ENCODE data around the gene HID1. TPM values are rescaled to one million over a fixed set of nuclear protein-coding genes. Genes with fewer than 3 reads are reported as not detected.
"Not testable (repeated sequence)": the region's sequence is repeated elsewhere in the genome, so short reads cannot be mapped to it uniquely, and the experiment has no call there.

HID1 gene
- total RNA-seq, 1 donor from 2014 or later: 0.83 TPM

DNA sequence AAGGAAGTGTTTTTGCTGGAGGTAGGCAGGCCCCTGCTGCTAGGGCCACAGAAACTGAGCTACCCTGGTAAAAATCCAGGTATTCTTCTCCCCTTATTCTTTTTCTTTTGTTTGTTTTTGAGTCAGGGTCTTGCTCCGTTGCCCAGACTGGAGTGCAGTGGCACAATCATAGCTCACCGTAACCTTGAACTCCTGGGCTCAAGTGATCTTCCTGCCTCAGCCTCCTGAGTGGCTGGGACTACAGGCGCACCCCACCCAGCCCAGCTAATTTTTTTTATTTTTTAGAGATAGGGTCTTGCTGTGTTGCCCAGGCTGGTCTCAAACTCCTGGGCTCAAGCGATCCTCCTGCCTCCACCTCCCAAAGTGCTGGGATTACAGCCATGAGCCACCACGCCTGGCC is 3.1 kb downstream of the HID1 start:
- not testable (repeated sequence) for DNase-seq (ENCODE audit: low read depth)

DNA sequence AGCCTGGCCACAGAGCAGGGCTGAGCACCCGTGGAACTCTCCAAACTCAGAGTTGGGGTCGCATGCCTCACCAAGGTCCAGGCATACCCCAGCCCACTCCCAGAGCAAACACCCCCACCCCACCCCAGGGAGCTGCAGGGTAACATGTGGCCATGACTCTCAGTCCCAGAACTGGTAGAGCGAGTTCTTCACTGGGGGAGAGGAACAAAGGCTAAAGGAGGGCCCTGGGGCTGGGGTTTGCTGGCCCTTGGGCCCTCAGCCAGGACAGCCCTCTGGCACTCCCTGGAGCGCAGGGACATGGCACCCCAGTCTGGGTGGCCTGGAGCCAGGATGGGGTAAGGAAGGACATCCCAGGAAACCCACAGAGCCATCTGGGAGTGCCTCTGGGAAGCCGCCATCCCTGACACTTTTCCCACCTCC is 4.2 kb downstream of the HID1 start:
- no peak for DNase-seq (ENCODE audit: low read depth)

DNA sequence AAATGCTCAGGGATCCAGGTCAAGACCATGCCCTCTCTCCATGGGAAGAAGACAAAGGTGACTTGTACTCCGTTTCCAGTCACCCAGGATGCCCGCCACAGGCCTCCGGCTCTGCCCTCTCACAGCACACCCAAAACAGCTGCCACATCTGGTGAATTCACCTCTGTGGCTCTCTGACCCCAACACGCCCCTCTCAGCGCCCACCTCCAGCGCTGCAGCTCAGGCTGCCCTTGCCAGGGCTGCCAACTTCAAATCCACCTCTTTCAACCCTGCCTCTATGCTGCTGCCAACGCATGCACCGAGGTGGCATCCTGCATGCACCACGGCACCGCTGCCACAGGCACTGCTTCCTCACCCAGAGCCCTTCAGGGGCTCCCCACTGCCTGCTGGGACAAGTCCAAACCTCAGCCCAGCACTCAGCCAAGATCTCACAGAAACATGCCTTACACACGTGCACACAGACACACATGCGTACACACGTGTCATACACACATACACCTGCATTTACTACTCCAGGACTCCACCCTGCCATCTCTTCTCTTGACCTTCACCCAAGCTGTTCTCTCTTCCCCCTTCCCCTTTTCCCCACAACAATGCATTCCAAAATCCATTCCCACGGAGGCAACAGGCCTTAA is 7.5 kb downstream of the HID1 start:
- DNase-seq (ENCODE audit: low read depth): no peak

GRCh38 chr17:74964246-74964761 is 8.3 kb downstream of the HID1 start:
- DNase-seq (ENCODE audit: low read depth): no peak

GRCh38 chr17:74963656-74964055 is 8.9 kb downstream of the HID1 start:
- no peak for DNase-seq (ENCODE audit: low read depth)

GRCh38 chr17:74962622-74963394 is 9.8 kb downstream of the HID1 start:
- DNase-seq (ENCODE audit: low read depth): peak; percentile 24

DNA sequence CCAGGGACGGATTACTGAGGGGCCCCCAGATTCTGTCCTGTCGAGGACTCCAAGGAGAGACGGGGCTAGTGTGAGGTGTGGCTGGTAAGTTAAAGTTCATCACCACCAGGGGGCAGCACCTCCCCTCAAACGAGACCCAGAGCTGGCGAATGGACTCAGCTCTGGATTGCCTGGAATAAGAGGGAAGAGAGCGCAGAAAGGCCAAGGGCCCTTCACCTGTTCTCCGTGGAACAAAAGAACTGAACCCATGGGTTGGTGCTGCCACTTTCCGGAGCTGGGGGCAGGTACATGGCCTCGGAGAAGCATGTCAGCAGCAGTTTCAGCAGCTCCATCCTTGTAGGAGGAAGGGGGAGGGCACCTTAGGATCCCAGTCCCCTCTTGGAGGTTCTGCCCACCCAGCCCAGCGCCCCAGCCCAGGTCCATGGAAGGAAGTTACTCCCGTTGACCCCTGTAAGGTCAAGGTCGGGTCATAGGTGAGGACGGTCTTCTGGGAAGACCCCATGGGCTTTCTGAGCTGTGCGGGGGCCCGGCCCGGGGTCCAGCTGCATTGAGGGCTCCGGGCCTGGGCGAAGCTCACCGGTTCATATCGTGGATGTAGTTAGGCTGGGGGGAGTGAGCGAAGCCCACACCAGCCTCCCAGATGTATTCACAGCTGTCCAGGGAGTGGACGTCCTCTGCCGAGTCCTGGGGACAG is 10.8 kb downstream of the HID1 start:
- peak; percentile 91 for DNase-seq (ENCODE audit: low read depth)

GRCh38 chr17:74960570-74961342 is 11.8 kb downstream of the HID1 start:
- peak; percentile 30 for DNase-seq (ENCODE audit: low read depth)

- peak; percentile 21 for DNase-seq (ENCODE audit: low read depth)
These were observed 12.6 kb downstream of the HID1 start for GRCh38 chr17:74959826-74960515.

DNA sequence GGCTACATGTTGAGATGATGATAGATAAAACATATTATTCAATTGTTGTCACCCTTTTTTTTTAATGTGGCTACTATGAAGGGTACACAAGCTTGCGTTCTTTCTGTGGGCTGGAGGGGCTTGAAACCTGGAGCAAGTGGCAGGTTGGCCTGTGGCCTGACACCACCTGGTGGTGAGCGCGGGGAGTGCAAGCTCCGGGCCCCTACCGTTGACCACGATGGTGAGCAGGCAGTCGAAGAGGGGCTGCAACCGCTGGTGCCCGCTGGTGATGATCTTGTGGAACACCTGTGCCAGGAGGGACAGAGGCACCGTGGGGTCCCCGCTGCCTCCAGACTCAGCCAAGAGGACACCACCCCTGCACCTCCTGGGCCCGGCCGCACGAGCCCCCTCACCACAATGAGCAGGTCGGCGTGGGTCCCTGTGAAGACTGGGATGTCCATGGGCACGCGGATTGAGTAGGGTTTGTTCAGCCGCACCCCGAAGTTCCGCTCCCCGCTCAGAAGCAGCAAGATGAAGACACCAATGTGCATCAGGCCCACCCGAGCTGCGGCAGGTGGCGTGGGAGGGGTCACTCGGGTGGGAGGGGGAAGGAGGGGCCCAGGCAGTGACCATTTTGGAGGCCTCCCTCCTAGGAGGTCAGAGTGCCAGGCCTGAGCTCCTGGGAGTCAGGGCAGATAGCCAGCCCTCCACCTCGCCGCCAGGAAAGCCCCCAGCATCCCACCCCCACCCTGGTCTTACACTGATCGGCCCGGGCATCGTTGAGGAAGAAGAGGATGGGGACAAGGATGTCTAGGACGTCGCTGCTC is 14.4 kb downstream of the HID1 start:
- peak; percentile 53 for DNase-seq (ENCODE audit: low read depth)

DNA sequence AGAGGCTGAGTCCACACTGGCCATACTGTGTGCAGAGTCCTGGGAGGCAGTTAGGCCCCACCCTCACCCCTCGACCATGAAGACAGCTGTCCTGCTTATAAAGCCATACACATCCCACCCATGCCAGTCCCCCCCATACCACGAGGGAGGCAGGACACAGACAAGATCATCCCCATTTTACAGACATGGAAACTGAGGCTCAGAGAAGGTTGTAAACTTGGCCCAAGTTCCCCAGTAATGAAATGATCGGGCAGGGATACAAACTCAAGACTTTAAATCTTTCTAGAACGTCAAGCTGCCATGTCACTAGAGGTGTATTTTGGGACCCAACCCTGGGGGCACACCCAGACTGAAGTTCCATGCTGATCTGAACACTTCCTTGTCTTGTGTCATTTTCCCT is 16.5 kb downstream of the HID1 start:
- no peak for DNase-seq (ENCODE audit: low read depth)

DNA sequence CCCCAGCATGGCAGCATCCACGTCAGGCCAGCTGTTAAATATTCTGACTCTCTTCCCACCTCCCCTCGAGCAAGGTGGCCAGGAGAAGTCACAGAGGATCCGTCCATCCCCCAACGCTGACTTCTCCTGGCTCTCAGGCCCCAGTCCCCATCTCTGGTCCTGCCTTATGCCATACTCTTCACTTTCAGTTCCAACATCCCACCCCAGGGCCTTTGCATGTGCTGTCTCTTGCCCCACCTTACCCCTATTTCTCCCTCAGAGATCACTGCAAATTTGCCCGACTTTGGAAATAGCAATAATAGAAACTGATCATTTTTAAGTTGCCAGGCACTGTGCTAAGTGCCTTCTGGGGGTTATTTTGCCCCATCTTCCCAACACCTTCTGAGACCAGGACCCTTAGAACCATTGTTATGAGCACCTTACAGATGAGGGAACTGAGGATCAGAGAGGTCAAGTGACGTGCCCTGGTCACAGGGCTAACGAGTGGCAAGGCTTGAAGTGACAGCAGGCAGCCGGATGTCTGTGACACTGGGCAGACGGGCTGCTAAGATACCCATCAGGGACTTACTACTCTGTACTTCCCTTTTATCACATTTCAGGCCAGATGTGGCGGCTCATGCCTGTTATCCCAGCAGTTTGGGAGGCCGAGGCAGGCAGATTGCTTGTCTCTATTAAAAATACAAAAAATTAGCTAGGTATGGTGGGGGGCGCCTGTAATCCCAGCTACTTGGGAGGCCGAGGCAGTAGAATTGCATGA is 17.7 kb downstream of the HID1 start:
- no peak for DNase-seq (ENCODE audit: low read depth)

DNA sequence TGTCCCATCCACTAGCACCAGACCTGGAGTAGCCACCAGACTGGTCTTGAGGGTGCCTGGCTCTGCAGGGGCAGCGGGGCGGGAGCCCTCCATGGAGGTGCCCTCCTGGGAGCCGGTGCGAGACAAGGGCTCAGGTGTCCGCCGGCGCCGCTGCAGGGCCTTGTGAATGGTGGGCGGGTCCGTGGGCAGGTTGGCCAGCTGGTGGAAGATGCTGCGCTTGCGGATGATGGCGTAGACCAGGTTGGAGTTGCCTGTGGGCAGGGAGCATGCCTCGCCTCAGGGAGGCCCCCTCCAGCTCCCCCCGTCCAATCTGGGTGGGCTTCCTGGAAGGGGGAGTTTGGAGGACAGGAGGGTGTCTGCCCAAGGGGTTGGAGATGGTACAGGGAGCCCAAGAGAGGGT is 18.4 kb downstream of the HID1 start:
- no peak for DNase-seq (ENCODE audit: low read depth)

- no peak for DNase-seq (ENCODE audit: low read depth)
These were observed 19.3 kb downstream of the HID1 start for GRCh38 chr17:74953134-74953687.

DNA sequence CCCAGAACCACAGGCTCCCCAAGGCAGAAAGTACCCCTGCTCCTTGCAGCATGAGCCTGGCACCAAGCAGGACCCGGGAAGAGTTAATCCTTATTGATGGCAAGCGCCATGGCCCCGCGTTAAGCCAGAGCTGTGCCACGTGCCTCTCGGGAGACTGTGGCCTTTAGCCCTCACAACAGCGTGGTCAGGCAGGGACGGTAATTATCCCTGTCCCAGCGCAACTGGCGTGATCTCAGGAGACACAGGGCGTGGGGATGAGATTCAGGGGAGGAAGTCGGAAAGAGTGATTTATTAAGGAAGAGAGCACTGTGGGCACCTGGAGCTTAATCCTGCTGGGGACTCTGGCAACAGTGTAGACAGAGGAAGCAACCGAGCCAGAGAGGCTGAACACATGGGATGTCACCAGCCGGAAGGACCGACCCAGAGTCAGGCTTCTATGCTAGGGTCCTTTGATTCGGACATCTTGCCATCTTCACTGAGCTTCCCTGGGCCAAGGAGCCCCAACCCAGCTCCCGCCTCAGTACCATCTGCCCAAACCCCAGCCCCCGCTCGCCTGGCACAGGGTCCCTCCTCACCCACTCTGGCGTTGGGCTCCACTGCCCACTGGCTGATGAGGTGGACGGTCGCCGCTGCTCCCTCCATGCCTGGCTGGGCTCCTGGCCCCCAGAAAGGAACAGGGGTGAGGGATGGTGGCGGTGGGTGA is 20.0 kb downstream of the HID1 start:
- DNase-seq (ENCODE audit: low read depth): no peak

DNA sequence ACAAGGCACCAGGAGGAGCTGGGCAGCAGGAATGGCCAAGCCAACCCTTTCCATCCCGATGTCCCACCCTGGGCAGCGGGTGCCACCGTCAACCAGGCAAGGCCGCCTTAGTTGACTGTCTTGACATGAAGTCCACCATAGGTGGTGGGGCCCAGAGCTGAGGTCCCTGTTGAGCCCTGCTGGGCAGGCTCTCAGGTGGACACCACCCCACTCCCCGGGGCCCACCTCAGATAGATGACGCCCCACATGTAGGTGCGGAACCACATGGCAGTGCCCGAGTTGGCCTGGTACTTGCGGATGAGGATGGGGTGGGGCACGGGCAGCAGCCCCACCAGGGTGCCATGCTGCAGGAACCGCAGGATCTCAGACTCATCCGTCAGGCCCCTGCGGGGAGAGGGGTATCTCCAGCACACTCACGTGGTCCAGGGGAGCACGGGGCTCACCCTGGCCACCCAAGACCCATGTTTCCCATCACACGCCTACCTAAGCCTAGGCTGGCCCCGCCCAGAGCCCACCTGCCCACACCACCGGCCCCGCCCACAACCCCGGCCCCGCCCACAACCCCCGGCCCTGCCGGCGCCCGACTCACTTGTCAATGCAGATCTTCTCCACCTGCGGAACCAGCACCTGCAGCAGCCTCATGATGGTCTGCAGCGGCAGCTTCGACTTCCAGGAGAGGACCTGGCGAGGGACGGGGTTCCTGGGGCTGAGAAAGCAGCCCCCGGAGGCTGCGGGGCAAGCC is 20.7 kb downstream of the HID1 start:
- no peak for DNase-seq (ENCODE audit: low read depth)

DNA sequence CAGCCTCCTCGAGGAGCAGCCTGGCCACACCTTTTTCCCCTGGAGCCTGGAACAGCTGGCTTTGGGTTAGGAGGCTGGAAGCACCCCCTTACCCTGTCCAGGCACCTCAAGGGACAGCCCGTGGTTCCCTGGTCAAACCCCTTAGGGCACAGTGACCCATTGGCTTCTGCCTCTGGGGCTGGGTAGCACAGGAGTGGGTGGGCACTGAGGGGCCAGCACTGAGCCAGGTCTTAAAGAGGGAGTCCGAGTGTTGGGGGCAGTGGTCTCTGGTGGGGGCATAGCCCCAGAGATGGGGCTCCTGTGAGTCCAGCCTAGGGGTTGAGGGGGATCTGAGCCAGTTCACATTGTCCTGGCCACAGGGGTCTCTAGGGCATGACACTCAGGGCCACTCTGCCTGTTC is 21.5 kb downstream of the HID1 start:
- no peak for DNase-seq (ENCODE audit: low read depth)
